NB4 (cell line): ENCODE results near the gene FOXP2.

Experiments used
- DNase-seq: peaks from one replicate; pipeline ENCODE4 v3.0.0; 2010; ENCODE audit warnings: low read depth
- H3K4me3 ChIP-seq: one replicate; pipeline ENCODE4 v1.5.1; 2011; ENCODE audit warnings: mild to moderate bottlenecking, low read depth, low read length, moderate library complexity
- MYC ChIP-seq: IDR thresholded peaks from 2 replicates; pipeline ENCODE4 v1.6.1; 2011; ENCODE audit warnings: low read depth, low read length
- POLR2A ChIP-seq: IDR thresholded peaks from 2 replicates; pipeline ENCODE4 v1.6.1; 2011; ENCODE audit warnings: mild to moderate bottlenecking; ENCODE audit not compliant: insufficient read length; ENCODE audit errors: extremely low read depth
- TF ChIP-seq, protein P1 (sequence below): IDR thresholded peaks from one replicate; pipeline ENCODE4 v1.5.1; 2012; ENCODE audit warnings: low read depth, low read length
- TF ChIP-seq, protein P2 (sequence below): IDR thresholded peaks from 2 replicates; pipeline ENCODE4 v1.6.1; 2011; ENCODE audit warnings: low read depth, low read length

FOXP2 gene

DNA sequence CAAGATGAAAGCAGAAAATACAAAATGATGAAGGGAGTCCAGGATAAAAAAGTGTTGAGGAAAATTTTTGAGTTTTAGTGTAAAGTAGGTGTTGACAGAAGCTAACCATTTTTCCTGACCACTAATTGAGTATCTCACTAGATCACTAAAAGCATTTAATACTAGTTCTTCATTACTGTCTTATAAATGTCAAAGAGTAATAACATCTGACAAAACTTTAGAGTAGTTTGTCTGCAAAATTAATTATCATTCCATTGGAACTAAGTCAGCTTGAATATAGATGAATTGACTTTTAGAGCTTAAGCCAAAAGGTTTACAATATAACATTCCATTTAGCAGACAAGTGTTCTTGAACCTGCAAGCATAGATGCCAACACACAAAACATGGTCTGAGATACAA, 232.9 kb downstream of the FOXP2 start:
- H3K4me3 ChIP-seq = no peak overlapping the region
- TF ChIP-seq, protein P1, sequence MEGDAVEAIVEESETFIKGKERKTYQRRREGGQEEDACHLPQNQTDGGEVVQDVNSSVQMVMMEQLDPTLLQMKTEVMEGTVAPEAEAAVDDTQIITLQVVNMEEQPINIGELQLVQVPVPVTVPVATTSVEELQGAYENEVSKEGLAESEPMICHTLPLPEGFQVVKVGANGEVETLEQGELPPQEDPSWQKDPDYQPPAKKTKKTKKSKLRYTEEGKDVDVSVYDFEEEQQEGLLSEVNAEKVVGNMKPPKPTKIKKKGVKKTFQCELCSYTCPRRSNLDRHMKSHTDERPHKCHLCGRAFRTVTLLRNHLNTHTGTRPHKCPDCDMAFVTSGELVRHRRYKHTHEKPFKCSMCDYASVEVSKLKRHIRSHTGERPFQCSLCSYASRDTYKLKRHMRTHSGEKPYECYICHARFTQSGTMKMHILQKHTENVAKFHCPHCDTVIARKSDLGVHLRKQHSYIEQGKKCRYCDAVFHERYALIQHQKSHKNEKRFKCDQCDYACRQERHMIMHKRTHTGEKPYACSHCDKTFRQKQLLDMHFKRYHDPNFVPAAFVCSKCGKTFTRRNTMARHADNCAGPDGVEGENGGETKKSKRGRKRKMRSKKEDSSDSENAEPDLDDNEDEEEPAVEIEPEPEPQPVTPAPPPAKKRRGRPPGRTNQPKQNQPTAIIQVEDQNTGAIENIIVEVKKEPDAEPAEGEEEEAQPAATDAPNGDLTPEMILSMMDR = no peak
- TF ChIP-seq, protein P2, sequence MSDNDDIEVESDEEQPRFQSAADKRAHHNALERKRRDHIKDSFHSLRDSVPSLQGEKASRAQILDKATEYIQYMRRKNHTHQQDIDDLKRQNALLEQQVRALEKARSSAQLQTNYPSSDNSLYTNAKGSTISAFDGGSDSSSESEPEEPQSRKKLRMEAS = no peak
- no peak for TF ChIP-seq POLR2A
- no peak for TF ChIP-seq MYC
- no peak for DNase-seq

DNA sequence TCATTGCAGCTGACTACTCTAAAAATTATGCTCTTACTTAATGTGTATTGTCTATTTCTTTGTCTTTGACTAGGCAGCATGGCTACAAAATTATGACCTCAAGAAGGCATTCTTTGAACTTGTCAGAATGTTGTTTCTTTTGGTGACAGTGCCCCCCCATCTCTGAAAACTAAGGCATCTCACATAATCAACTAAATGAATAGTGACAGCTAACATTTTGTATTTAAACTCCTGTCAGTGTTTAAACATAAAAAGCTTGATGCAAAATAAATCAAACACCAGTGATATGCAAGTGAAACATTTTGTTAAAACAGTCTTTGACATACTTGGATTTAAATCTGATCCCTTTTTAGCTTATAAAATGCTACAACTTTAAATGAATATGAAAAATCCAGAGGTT, 233.5 kb downstream of the FOXP2 start:
- DNase-seq = no peak
- H3K4me3 ChIP-seq = no peak overlapping the region
- TF ChIP-seq MYC (no peak), POLR2A (no peak)
- TF ChIP-seq, protein P2 = no peak
- TF ChIP-seq, protein P1 = no peak

DNA sequence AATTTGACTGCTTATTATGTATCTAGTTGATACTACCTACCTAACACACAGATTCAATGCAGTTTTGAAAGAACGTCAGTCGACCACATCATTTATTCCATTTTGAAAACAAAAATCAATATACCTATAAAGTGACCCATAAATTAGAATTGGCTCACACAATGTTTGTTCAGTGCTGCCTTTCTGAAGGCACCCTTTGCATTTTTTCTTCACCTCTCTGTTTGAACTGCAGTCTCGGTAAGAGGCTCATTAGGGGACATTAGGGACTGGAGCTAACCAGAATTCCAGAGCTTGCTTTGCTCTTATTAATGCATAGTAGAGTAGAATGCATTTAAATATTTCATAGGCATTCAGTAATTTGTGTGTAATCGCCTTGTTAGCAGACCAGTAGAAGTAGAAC, 234.1 kb downstream of the FOXP2 start:
- TF ChIP-seq POLR2A = no peak
- TF ChIP-seq, protein P1 = no peak
- no peak for TF ChIP-seq MYC
- TF ChIP-seq, protein P2 = no peak
- no peak overlapping the region for H3K4me3 ChIP-seq
- no peak for DNase-seq

DNA sequence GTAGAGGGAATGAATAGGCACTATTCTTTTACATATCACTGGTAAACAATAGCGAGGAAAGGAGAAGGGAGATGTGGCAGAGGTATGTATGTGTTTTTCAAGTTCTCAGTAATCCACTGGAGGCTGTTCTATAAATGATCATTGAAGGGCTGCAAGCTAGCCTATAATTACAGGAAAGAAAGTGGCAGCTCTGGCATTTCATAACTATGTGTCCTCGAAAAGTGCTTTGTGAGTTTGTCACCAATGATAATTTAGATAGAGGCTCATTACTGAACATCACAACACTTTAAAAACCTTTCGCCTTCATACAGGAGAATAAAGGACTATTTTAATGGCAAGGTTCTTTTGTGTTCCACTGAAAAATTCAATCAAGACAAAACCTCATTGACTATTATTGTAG, 235.1 kb downstream of the FOXP2 start:
- TF ChIP-seq, protein P1 = no peak
- TF ChIP-seq MYC (no peak), POLR2A (no peak)
- TF ChIP-seq, protein P2 = no peak
- H3K4me3 ChIP-seq = no peak overlapping the region
- DNase-seq = no peak

DNA sequence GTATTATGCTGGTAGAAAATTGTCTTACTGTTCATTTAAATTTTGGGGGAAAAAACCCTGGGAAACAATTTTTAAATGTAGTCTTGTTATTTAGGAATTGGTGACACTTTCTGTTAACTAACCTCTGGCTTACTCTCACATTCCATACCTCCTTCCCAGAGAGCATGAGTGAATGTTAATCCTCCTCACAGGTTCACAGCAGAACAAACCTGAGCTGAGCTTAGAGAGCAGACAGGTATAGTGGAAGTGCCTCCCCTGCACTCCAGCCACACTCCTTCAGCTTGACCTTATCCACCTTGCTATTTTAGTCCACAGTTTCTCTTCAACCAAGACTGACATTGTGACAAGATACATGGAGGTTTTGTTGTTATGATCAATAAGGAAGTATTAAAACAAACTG, 235.9 kb downstream of the FOXP2 start:
- TF ChIP-seq, protein P1 = no peak
- TF ChIP-seq, protein P2 = no peak
- TF ChIP-seq POLR2A = no peak
- TF ChIP-seq MYC = no peak
- DNase-seq = no peak
- H3K4me3 ChIP-seq = no peak overlapping the region

DNA sequence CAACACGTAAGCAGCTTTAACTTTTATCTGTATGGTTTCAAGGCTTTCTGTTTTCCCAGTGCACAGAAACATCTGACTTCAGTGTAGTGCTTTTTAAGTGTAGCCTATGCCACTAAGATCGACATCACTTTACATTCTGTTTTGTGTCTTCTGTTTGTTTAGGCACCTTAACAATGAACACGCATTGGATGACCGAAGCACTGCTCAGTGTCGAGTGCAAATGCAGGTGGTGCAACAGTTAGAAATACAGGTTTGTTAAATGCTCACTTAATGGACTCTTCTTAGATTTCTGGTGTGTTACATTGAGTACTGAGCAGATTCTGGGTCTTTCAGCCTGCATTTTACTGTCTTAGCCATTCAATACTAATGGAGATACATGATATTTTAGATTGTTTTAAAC, 237.4 kb downstream of the FOXP2 start:
- TF ChIP-seq, protein P2 = no peak
- TF ChIP-seq POLR2A (no peak), MYC (no peak)
- TF ChIP-seq, protein P1 = no peak
- H3K4me3 ChIP-seq = no peak overlapping the region
- no peak for DNase-seq
